Astrocyte (in vitro differentiated cells and primary cell): Measurements from ENCODE around the gene MAGEA9B. TPM values are rescaled to one million over a fixed set of nuclear protein-coding genes. Genes with fewer than 3 reads are reported as not detected.
A peak's percentile ranks its signal among the peaks of the same experiment; 100 is the strongest.
"Not testable (repeated sequence)": the region's sequence is repeated elsewhere in the genome, so short reads cannot be mapped to it uniquely, and the experiment has no call there.

Experiments used
- DNase-seq: peaks from one replicate; pipeline ENCODE4 v3.0.0-alpha.2; 2010; ENCODE audit warnings: low read depth
- FAIRE-seq: peaks from 2 replicates; lab custom pipeline; 2011; peaks lifted over from hg19 to GRCh38; lab: Jason Lieb, UNC
- H2AFZ ChIP-seq: 2 replicates; pipeline ENCODE4 v1.6.0; 2012; ENCODE audit warnings: low read depth, low read length, inconsistent platforms
- H3K27ac ChIP-seq: 2 replicates; pipeline ENCODE4 v1.5.1; 2011; ENCODE audit warnings: low read depth, low read length, inconsistent platforms
- H3K27me3 ChIP-seq: 2 replicates; pipeline ENCODE4 v1.6.0; 2011; ENCODE audit warnings: low read length, inconsistent platforms; ENCODE audit not compliant: insufficient read depth
- H3K36me3 ChIP-seq: 2 replicates; pipeline ENCODE4 v1.5.1; 2011; ENCODE audit warnings: low read length, inconsistent platforms; ENCODE audit not compliant: insufficient read depth
- H3K4me1 ChIP-seq: 2 replicates; pipeline ENCODE4 v1.5.1; 2011; ENCODE audit warnings: low read length, inconsistent platforms; ENCODE audit not compliant: insufficient read depth
- H3K4me2 ChIP-seq: 2 replicates; pipeline ENCODE4 v1.6.0; 2012; ENCODE audit warnings: low read length, inconsistent platforms
- H3K4me3 ChIP-seq: 2 replicates; pipeline ENCODE4 v1.5.1; 2011; ENCODE audit warnings: low read depth, mild to moderate bottlenecking, low read length, inconsistent platforms; ENCODE audit not compliant: insufficient read depth
- H3K79me2 ChIP-seq: 2 replicates; pipeline ENCODE4 v1.6.0; 2012; ENCODE audit warnings: mild to moderate bottlenecking, low read length, inconsistent platforms; ENCODE audit not compliant: insufficient read depth
- H3K9ac ChIP-seq: 2 replicates; pipeline ENCODE4 v1.6.0; 2012; ENCODE audit warnings: mild to moderate bottlenecking, low read length, inconsistent platforms
- H3K9me3 ChIP-seq: 2 replicates; pipeline ENCODE4 v1.5.1; 2012; ENCODE audit warnings: low read depth, mild to moderate bottlenecking, low read length, inconsistent platforms; ENCODE audit not compliant: insufficient read depth
- H4K20me1 ChIP-seq: 2 replicates; pipeline ENCODE4 v1.6.0; 2012; ENCODE audit warnings: low read length, inconsistent platforms; ENCODE audit not compliant: insufficient read depth
- H3K27ac Mint-ChIP-seq: one replicate; pipeline ENCODE4 v1.8.0; 2021; ENCODE audit warnings: mild to moderate bottlenecking, mixed read lengths; ENCODE audit not compliant: unreplicated experiment
- H3K27me3 Mint-ChIP-seq: one replicate; pipeline ENCODE4 v1.8.0; 2021; ENCODE audit warnings: low read depth, mixed read lengths; ENCODE audit not compliant: unreplicated experiment
- H3K36me3 Mint-ChIP-seq: one replicate; pipeline ENCODE4 v1.8.0; 2021; ENCODE audit warnings: low read depth, mixed read lengths; ENCODE audit not compliant: unreplicated experiment
- H3K4me1 Mint-ChIP-seq: one replicate; pipeline ENCODE4 v1.8.0; 2021; ENCODE audit warnings: low read depth, mixed read lengths; ENCODE audit not compliant: unreplicated experiment
- H3K4me3 Mint-ChIP-seq: one replicate; pipeline ENCODE4 v1.8.0; 2021; ENCODE audit warnings: mild to moderate bottlenecking, moderate library complexity, mixed read lengths; ENCODE audit not compliant: unreplicated experiment
- H3K9me3 Mint-ChIP-seq: one replicate; pipeline ENCODE4 v1.8.0; 2021; ENCODE audit warnings: mild to moderate bottlenecking, mixed read lengths; ENCODE audit not compliant: unreplicated experiment
- EZH2 ChIP-seq: IDR thresholded peaks from 2 replicates; pipeline ENCODE4 v1.6.1; 2012; ENCODE audit warnings: mild to moderate bottlenecking, low read length, inconsistent platforms; ENCODE audit not compliant: insufficient read depth
- total RNA-seq: library from RNA; stranded (reverse); gene quantifications from 2 replicates; pipeline ENCODE4 v1.2.1, GENCODE V29; 2021

The MAGEA9B gene
- total RNA-seq, 1 donor from 2014 or later, result not detected

- H2AFZ ChIP-seq, result no peak overlapping the region
- no peaks in the 10 kb centered on the region for H3K27me3 Mint-ChIP-seq
- H3K4me2 ChIP-seq, result no peak overlapping the region
- peaks cover 13% of the 10 kb centered on the region for H3K4me1 Mint-ChIP-seq
- peaks cover 9% of the 10 kb centered on the region for H4K20me1 ChIP-seq
- H3K36me3 ChIP-seq, result peaks cover 2% of the 10 kb centered on the region
- no peak overlapping the region for H3K9ac ChIP-seq
- H3K27ac ChIP-seq, result no peak overlapping the region
- peaks cover 7% of the 10 kb centered on the region for H3K79me2 ChIP-seq
- H3K27ac Mint-ChIP-seq, result no peak overlapping the region
- no peak overlapping the region for H3K4me3 Mint-ChIP-seq
- no peaks in the 10 kb centered on the region for H3K27me3 ChIP-seq
- H3K36me3 Mint-ChIP-seq, result peaks cover 1% of the 10 kb centered on the region
- no peaks in the 10 kb centered on the region for H3K9me3 Mint-ChIP-seq
- DNase-seq, result no peak
- no peak for TF ChIP-seq EZH2
- peaks cover 6% of the 10 kb centered on the region for H3K4me1 ChIP-seq
- FAIRE-seq, result no peak
- no peaks in the 10 kb centered on the region for H3K9me3 ChIP-seq
- no peak overlapping the region for H3K4me3 ChIP-seq
These were observed 20.4 kb upstream of the MAGEA9B start for GRCh38 chrX:149607699-149608098.

GRCh38 chrX:149605248-149605885 is 18.1 kb upstream of the MAGEA9B start:
- H3K27me3 ChIP-seq, result not testable (repeated sequence)

GRCh38 chrX:149598603-149599002 is 11.3 kb upstream of the MAGEA9B start:
- not testable (repeated sequence) for H3K36me3 Mint-ChIP-seq, DNase-seq, H3K4me1 ChIP-seq, H3K4me3 ChIP-seq, H3K36me3 ChIP-seq, H4K20me1 ChIP-seq, H3K9me3 Mint-ChIP-seq, H3K79me2 ChIP-seq, H3K27me3 ChIP-seq, H3K27ac ChIP-seq, H3K4me1 Mint-ChIP-seq, H3K4me2 ChIP-seq, H3K9ac ChIP-seq, H3K9me3 ChIP-seq, H3K27ac Mint-ChIP-seq, H3K27me3 Mint-ChIP-seq, H2AFZ ChIP-seq, FAIRE-seq, H3K4me3 Mint-ChIP-seq

More at GRCh38 chrX:149605248-149605885, 18.1 kb upstream of the MAGEA9B start:
- H3K4me3 ChIP-seq, H3K27ac ChIP-seq, H3K4me3 Mint-ChIP-seq, H3K9me3 ChIP-seq, H3K36me3 Mint-ChIP-seq, H3K36me3 ChIP-seq, H2AFZ ChIP-seq, H3K4me1 ChIP-seq, H3K79me2 ChIP-seq, H3K9ac ChIP-seq, H3K27me3 Mint-ChIP-seq, H3K9me3 Mint-ChIP-seq, H4K20me1 ChIP-seq, FAIRE-seq, H3K4me2 ChIP-seq: not testable (repeated sequence)
- H3K4me1 Mint-ChIP-seq, result peaks cover 13% of the 10 kb centered on the region
- peak; percentile 14 for DNase-seq
- peak overlapping the region; percentile 75 for H3K27ac Mint-ChIP-seq

- DNase-seq, H3K9me3 ChIP-seq, H3K4me3 ChIP-seq, H3K4me1 ChIP-seq, H3K4me2 ChIP-seq, H3K9ac ChIP-seq, FAIRE-seq, H3K9me3 Mint-ChIP-seq, H4K20me1 ChIP-seq, H3K4me3 Mint-ChIP-seq, H3K27ac ChIP-seq, H3K36me3 Mint-ChIP-seq, H3K4me1 Mint-ChIP-seq, H3K27me3 Mint-ChIP-seq, H2AFZ ChIP-seq, H3K27ac Mint-ChIP-seq, H3K27me3 ChIP-seq, H3K79me2 ChIP-seq, H3K36me3 ChIP-seq: not testable (repeated sequence)
These were observed 8.7 kb upstream of the MAGEA9B start for GRCh38 chrX:149595943-149596342.

- not testable (repeated sequence) for H3K27ac Mint-ChIP-seq, H3K4me3 Mint-ChIP-seq
These were observed 8.0 kb upstream of the MAGEA9B start, which contains the start of gene HSFX2 for GRCh38 chrX:149595214-149595613. Gene HSFX2, minus strand, starts transcription at chrX:149595314. Its CDS starts 614 bp downstream, at chrX:149594700.

GRCh38 chrX:149590993-149591392 is 3.7 kb upstream of the MAGEA9B start:
- DNase-seq, H3K36me3 ChIP-seq, H3K79me2 ChIP-seq, H3K9ac ChIP-seq, H2AFZ ChIP-seq, H3K27me3 ChIP-seq, H3K27ac Mint-ChIP-seq, H3K4me3 ChIP-seq, H3K9me3 ChIP-seq, H3K4me1 ChIP-seq, H3K4me3 Mint-ChIP-seq, FAIRE-seq, H3K4me1 Mint-ChIP-seq, H3K9me3 Mint-ChIP-seq, H3K4me2 ChIP-seq, H3K36me3 Mint-ChIP-seq, H4K20me1 ChIP-seq, H3K27me3 Mint-ChIP-seq, H3K27ac ChIP-seq: not testable (repeated sequence)

More at GRCh38 chrX:149595214-149595613, 8.0 kb upstream of the MAGEA9B start, which contains the start of gene HSFX2:
- H3K9me3 ChIP-seq, H3K9me3 Mint-ChIP-seq, H3K27me3 ChIP-seq, H3K27ac ChIP-seq, H4K20me1 ChIP-seq, H2AFZ ChIP-seq, H3K4me1 Mint-ChIP-seq, DNase-seq, H3K9ac ChIP-seq, H3K4me1 ChIP-seq, FAIRE-seq, H3K79me2 ChIP-seq, H3K4me3 ChIP-seq, H3K36me3 Mint-ChIP-seq, H3K36me3 ChIP-seq, H3K4me2 ChIP-seq, H3K27me3 Mint-ChIP-seq: not testable (repeated sequence)
